HG03558 (cell line): ENCODE results near the gene DMD.

ENCODE experiments used
- ATAC-seq: cut with Tn5 transposase; IDR thresholded peaks from one replicate; pipeline ENCODE4 v1.9.1; 2021; ENCODE audit warnings: moderate number of reproducible peaks; ENCODE audit not compliant: unreplicated experiment; ENCODE audit errors: extremely low read depth

Gene DMD

GRCh38 chrX:33053001-33053400, 158.3 kb downstream of the DMD start:
- ATAC-seq: no peak

GRCh38 chrX:33045882-33046281, 165.5 kb downstream of the DMD start:
- no peak for ATAC-seq

- no peak for ATAC-seq
These were observed 166.1 kb downstream of the DMD start for GRCh38 chrX:33045245-33045644.

- no peak for ATAC-seq
These were observed 170.2 kb downstream of the DMD start for GRCh38 chrX:33041141-33041540.

- ATAC-seq: no peak
These were observed 178.6 kb downstream of the DMD start for GRCh38 chrX:33032700-33033099.

GRCh38 chrX:33014949-33015348, 196.4 kb downstream of the DMD start:
- no peak for ATAC-seq

- ATAC-seq: no peak
These were observed 197.3 kb downstream of the DMD start for GRCh38 chrX:33014086-33014485.

- ATAC-seq: no peak
These were observed 210.2 kb downstream of the DMD start for GRCh38 chrX:33001107-33001506.

- ATAC-seq: no peak
These were observed 212.6 kb downstream of the DMD start for GRCh38 chrX:32998776-32999175.

GRCh38 chrX:32995427-32995826, 215.9 kb downstream of the DMD start:
- no peak for ATAC-seq

- ATAC-seq: no peak
These were observed 224.2 kb downstream of the DMD start for GRCh38 chrX:32987142-32987541.

- ATAC-seq: no peak
These were observed 225.8 kb downstream of the DMD start for GRCh38 chrX:32985544-32985943.

GRCh38 chrX:32966821-32967355, 244.5 kb downstream of the DMD start:
- no peak for ATAC-seq

GRCh38 chrX:32954125-32954524, 257.2 kb downstream of the DMD start:
- no peak for ATAC-seq

- ATAC-seq: no peak
These were observed 263.2 kb downstream of the DMD start for GRCh38 chrX:32948130-32948529.

- ATAC-seq: no peak
These were observed 274.3 kb downstream of the DMD start for GRCh38 chrX:32937043-32937442.

- ATAC-seq: no peak
These were observed 277.8 kb downstream of the DMD start for GRCh38 chrX:32933548-32933947.

GRCh38 chrX:32929040-32929439, 282.3 kb downstream of the DMD start:
- ATAC-seq: no peak

GRCh38 chrX:32896088-32896487, 315.3 kb downstream of the DMD start:
- no peak for ATAC-seq

- no peak for ATAC-seq
These were observed 316.7 kb downstream of the DMD start for GRCh38 chrX:32894679-32895078.

- ATAC-seq: no peak
These were observed 317.6 kb downstream of the DMD start for GRCh38 chrX:32893751-32894150.

GRCh38 chrX:32877592-32877991, 333.8 kb downstream of the DMD start:
- no peak for ATAC-seq

- no peak for ATAC-seq
These were observed 336.5 kb downstream of the DMD start for GRCh38 chrX:32874839-32875238.
